Measurements from ENCODE around the gene TDRD7. TPM values are rescaled to one million over a fixed set of nuclear protein-coding genes. Genes with fewer than 3 reads are reported as not detected.

TDRD7 gene
- total and polyA plus RNA-seq, 2 of the 8 experiments (the other 6 are each of a cell fraction or from before 2014, with no cell fraction given): 1.2 to 2.3 TPM

DNA sequence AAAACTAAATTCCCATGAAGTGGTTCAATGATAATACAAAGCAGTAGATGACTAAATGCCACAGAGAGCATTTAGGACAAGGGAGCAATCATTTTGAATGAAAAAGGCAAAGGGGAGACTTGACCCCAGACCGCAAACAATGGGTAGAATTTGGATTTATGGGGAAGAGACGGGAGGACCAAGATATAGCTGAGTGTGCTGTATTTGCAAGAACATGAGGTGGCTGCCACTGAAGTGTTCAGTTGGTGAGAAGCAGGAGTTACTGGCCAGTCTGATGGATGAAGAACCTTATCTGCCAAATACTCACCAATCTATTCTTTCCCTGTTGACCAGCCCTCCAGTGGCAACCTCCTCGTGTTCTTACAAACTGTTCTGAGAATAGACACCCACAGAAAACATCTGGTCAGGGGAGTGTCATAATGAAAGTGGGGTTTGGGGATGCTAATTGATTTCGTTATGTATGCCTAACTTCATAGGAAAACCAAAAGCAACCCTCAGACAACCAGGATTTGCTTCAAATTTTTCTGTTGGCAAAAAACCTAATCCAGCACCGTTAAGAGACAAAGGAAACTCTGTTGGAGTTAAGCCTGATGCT, 19.8 kb downstream of the TDRD7 start:
- ChIA-PET POLR2A (ENCODE audit: partially characterized antibody) (no interaction called here), CTCF (ENCODE audit: partially characterized antibody) (interaction anchor here (1.0 kb wide), 1 partner anchor 18 kb away, joined by 4 read pairs; no protein-coding TSS in a partner anchor)
- H2BK120ac ChIP-seq (replicated peaks; ENCODE audit: low read depth, low read length): no peak overlapping the region
- no peak overlapping the region for H2AFZ ChIP-seq (ENCODE audit: low read length)
- H2AK5ac ChIP-seq (ENCODE audit: low read depth, low read length): no peak overlapping the region
- no peaks in the 10 kb centered on the region for H3K36me3 ChIP-seq (ENCODE audit: control insufficient read depth in 2 of 4, insufficient read depth in 4 of 4, low read length in 3 of 4)
- no peak overlapping the region for H4K8ac ChIP-seq (ENCODE audit: extremely low read depth, insufficient read depth, low read length)
- H2BK5ac ChIP-seq (ENCODE audit: low read depth, low read length): no peak overlapping the region
- H4K91ac ChIP-seq (replicated peaks; ENCODE audit: insufficient read length, low read length): no peak overlapping the region
- no peak overlapping the region for H3K9ac ChIP-seq (replicated peaks in 1 of 4; ENCODE audit: extremely low read depth in 1 of 4, low read depth in 3 of 4, low read length in 3 of 4)
- FAIRE-seq (no peak), DNase-seq (ENCODE audit: low read depth in 1 of 2, low spot score in 2 of 2) (no peak)
- H4K20me1 ChIP-seq (replicated peaks in 1 of 2; ENCODE audit: control insufficient read depth in 1 of 2, insufficient read depth in 2 of 2, low read length in 2 of 2): no peaks in the 10 kb centered on the region
- H3K14ac ChIP-seq (ENCODE audit: insufficient read length): no peak overlapping the region
- H3K9me3 ChIP-seq (ENCODE audit: insufficient read depth in 2 of 2, low read depth in 1 of 2, low read length in 1 of 2): no peaks in the 10 kb centered on the region
- no peaks in the 10 kb centered on the region for H3K79me1 ChIP-seq (ENCODE audit: low read depth, low read length)
- no peak overlapping the region for H2BK12ac ChIP-seq (ENCODE audit: low read depth, low read length)
- no peak overlapping the region for H2BK20ac ChIP-seq (ENCODE audit: low read length)
- H2BK15ac ChIP-seq (ENCODE audit: low read length): no peak overlapping the region
- no peaks in the 10 kb centered on the region for H3K4me1 ChIP-seq (replicated peaks in 1 of 4; ENCODE audit: control insufficient read depth in 3 of 4, insufficient read depth in 4 of 4, low read length in 3 of 4)
- H3K56ac ChIP-seq (replicated peaks; ENCODE audit: insufficient read length, low read depth, low read length): no peak overlapping the region
- H3K4ac ChIP-seq (replicated peaks; ENCODE audit: insufficient read length, low read depth, low read length): no peak overlapping the region
- 82% methylated on average over 5 of the region's 5 CpGs; no CpG with 5 or more reads in 1 of the 2 experiments for WGBS, 2 experiments (ENCODE audit: extremely low coverage in 1 of 2, insufficient coverage in 1 of 2, insufficient read length in 1 of 2, insufficient replicate concordance in 2 of 2, low coverage in 1 of 2, low lambda C conversion rate in 2 of 2, missing lambda C conversion rate in 1 of 2)
- no peaks in the 10 kb centered on the region for H3K27me3 ChIP-seq (replicated peaks in 1 of 4; ENCODE audit: control insufficient read depth in 3 of 4, extremely low read depth in 1 of 4, insufficient read depth in 3 of 4, low read length in 3 of 4)
- H3K27ac ChIP-seq (ENCODE audit: low read depth, low read length): no peak overlapping the region
- no peak overlapping the region for H3K4me2 ChIP-seq (ENCODE audit: insufficient read depth in 1 of 2, low read depth in 2 of 2, low read length in 2 of 2)
- H4K5ac ChIP-seq (ENCODE audit: insufficient read length, low read depth, low read length): no peak overlapping the region
- H3K23me2 ChIP-seq (ENCODE audit: low read depth, low read length): no peaks in the 10 kb centered on the region
- H3K18ac ChIP-seq (ENCODE audit: extremely low read depth, low read length): no peak overlapping the region
- H3K79me2 ChIP-seq (ENCODE audit: control insufficient read depth in 1 of 2, insufficient read depth in 2 of 2, low read length in 2 of 2): no peaks in the 10 kb centered on the region
- no peak overlapping the region for H3K4me3 ChIP-seq (ENCODE audit: extremely low read depth in 1 of 4, insufficient read depth in 2 of 4, low read depth in 3 of 4, low read length in 4 of 4)
- no peak overlapping the region for H3K23ac ChIP-seq (ENCODE audit: insufficient read length)
- no peak for TF ChIP-seq CEBPB (IDR thresholded peaks at IDR 0.05; ENCODE audit: low read depth, low read length)
- no peak for TF ChIP-seq RBBP5 (IDR thresholded peaks at IDR 0.05; ENCODE audit: borderline replicate concordance, low read depth, low read length)
- TF ChIP-seq, protein P1, sequence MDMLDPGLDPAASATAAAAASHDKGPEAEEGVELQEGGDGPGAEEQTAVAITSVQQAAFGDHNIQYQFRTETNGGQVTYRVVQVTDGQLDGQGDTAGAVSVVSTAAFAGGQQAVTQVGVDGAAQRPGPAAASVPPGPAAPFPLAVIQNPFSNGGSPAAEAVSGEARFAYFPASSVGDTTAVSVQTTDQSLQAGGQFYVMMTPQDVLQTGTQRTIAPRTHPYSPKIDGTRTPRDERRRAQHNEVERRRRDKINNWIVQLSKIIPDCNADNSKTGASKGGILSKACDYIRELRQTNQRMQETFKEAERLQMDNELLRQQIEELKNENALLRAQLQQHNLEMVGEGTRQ (IDR thresholded peaks at IDR 0.05; ENCODE audit: low read length): no peak
- TF ChIP-seq NANOG (IDR thresholded peaks at IDR 0.05; ENCODE audit: insufficient read depth, low read depth, low read length, poor library complexity, severe bottlenecking): no peak
- no peak for TF ChIP-seq GABPA (IDR thresholded peaks at IDR 0.05; ENCODE audit: borderline replicate concordance, insufficient read depth, low read length)
- no peak for TF ChIP-seq RXRA (IDR thresholded peaks at IDR 0.05; ENCODE audit: insufficient read depth, low read depth, low read length)
- TF ChIP-seq KDM4A (IDR thresholded peaks at IDR 0.05; ENCODE audit: low read depth, low read length, severe bottlenecking): no peak
- TF ChIP-seq MAFK (IDR thresholded peaks at IDR 0.05; ENCODE audit: low read depth, low read length): no peak
- TF ChIP-seq E2F6 (IDR thresholded peaks at IDR 0.05): no peak
- no peak for TF ChIP-seq BCL11A (IDR thresholded peaks at IDR 0.05; ENCODE audit: low read depth in 2 of 2, low read length in 2 of 2)
- TF ChIP-seq TAF1 (IDR thresholded peaks at IDR 0.05; ENCODE audit: low read depth, low read length): no peak
- TF ChIP-seq SRF (IDR thresholded peaks at IDR 0.05; ENCODE audit: low read depth, low read length): no peak

All from H1 (cell line).